Ectodermal cell (in vitro differentiated cells): ENCODE measurements around the gene MTHFSD.

Experiments
- H3K27ac ChIP-seq: 2 replicates; pipeline ENCODE4 v1.7.0; 2013; ENCODE audit warnings: mild to moderate bottlenecking, low read depth, low read length; ENCODE audit not compliant: insufficient read depth, poor library complexity, severe bottlenecking
- H3K27me3 ChIP-seq: 2 replicates; pipeline ENCODE4 v1.7.0; 2013; ENCODE audit warnings: mild to moderate bottlenecking, low read length; ENCODE audit not compliant: insufficient read depth, control insufficient read depth, poor library complexity, severe bottlenecking
- H3K36me3 ChIP-seq: one replicate; pipeline ENCODE4 v1.7.0; 2013; ENCODE audit warnings: low read length; ENCODE audit not compliant: control insufficient read depth, insufficient read depth
- H3K4me1 ChIP-seq: one replicate; pipeline ENCODE4 v1.7.0; 2013; ENCODE audit warnings: low read length; ENCODE audit not compliant: control insufficient read depth, insufficient read depth
- H3K4me3 ChIP-seq: 2 replicates; pipeline ENCODE4 v1.7.0; 2013; ENCODE audit warnings: low read depth, low read length, control low read depth; ENCODE audit not compliant: insufficient read depth
- H3K9me3 ChIP-seq: 2 replicates; pipeline ENCODE4 v1.7.0; 2013; ENCODE audit warnings: mild to moderate bottlenecking, low read length, moderate library complexity; ENCODE audit not compliant: control insufficient read depth
- WGBS, 2 experiments: methylation state at CpG; one replicate each; pipeline ENCODE4 v1.1.7; 2013; ENCODE audit warnings: missing lambda C conversion rate in 2 of 2; 5-methylcytosine and 5-hydroxymethylcytosine counted together

The MTHFSD gene

GRCh38 chr16:86581458-86581857 is 26.4 kb upstream of the MTHFSD start:
- Histone ChIP-seq H3K9me3 (no peaks in the 10 kb centered on the region), H3K4me1 (peaks cover 11% of the 10 kb centered on the region), H3K27ac (no peak overlapping the region), H3K4me3 (no peak overlapping the region), H3K36me3 (no peaks in the 10 kb centered on the region), H3K27me3 (peaks cover 65% of the 10 kb centered on the region)
- WGBS, 2 experiments: 84% methylated on average over 4 of the region's 4 CpGs

DNA sequence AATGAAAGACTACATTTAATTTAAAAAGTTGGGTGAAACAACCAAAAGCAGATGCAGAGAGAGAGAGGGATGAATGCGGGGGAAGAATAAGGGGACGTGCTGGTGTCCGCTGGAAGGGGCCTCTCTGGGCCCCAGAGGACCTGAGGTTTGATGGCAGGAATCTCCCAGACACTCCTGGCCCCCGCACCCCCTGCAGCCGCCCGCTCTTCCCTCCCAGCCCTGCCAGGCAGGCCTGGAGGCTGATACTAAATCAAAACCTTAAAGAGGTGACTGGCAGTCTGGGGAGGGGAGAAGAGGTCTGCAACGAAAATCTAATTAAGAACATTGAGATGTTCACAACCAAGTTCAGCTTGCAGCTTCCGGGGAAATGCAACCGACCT is 25.7 kb upstream of the MTHFSD start:
- H3K27me3 ChIP-seq: peaks cover 72% of the 10 kb centered on the region
- H3K27ac ChIP-seq: no peak overlapping the region
- peaks cover 13% of the 10 kb centered on the region for H3K4me1 ChIP-seq
- no peaks in the 10 kb centered on the region for H3K9me3 ChIP-seq
- WGBS, 2 experiments: 77 to 85% methylated on average over 9 of the region's 9 CpGs
- no peaks in the 10 kb centered on the region for H3K36me3 ChIP-seq
- H3K4me3 ChIP-seq: no peak overlapping the region

DNA sequence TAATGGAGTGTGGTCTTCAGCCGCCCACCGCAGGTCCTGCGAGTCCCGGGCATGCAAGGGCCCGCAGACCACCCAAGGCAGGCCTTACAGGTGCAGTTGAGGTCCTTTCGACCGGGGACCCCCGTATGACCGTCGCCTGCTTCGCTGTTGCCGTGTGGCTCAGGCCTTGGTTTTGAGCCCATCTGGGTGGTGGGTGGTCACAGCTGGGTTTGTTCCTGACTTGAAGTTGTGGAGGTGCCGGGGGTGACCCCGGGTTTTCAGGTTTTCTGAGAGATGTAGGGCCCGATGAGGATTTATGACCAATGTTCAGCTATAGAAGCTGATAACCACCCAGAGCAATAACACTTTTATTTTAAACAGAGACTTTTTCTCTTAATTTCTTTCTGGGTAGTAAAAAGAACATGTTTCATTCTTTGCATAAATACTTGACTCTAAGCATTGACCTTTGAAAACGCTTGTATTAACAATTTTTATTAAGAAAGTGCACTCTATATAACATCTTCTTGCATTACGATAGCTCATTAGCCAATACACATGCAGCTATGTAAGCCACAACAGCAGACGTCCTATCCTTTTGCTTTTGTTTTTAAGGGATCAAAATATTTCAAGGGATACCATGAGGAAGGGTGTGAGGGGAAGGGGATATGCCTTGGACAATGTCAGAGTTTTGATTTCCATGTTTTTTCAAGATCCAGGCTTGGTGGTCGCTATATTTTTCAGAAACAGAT is 25.2 kb upstream of the MTHFSD start:
- peaks cover 77% of the 10 kb centered on the region for H3K27me3 ChIP-seq
- WGBS, 2 experiments: 75 to 81% methylated on average over 19 of the region's 19 CpGs
- H3K4me3 ChIP-seq: no peak overlapping the region
- H3K9me3 ChIP-seq: no peaks in the 10 kb centered on the region
- no peaks in the 10 kb centered on the region for H3K36me3 ChIP-seq
- H3K27ac ChIP-seq: no peak overlapping the region
- peaks cover 17% of the 10 kb centered on the region for H3K4me1 ChIP-seq

DNA sequence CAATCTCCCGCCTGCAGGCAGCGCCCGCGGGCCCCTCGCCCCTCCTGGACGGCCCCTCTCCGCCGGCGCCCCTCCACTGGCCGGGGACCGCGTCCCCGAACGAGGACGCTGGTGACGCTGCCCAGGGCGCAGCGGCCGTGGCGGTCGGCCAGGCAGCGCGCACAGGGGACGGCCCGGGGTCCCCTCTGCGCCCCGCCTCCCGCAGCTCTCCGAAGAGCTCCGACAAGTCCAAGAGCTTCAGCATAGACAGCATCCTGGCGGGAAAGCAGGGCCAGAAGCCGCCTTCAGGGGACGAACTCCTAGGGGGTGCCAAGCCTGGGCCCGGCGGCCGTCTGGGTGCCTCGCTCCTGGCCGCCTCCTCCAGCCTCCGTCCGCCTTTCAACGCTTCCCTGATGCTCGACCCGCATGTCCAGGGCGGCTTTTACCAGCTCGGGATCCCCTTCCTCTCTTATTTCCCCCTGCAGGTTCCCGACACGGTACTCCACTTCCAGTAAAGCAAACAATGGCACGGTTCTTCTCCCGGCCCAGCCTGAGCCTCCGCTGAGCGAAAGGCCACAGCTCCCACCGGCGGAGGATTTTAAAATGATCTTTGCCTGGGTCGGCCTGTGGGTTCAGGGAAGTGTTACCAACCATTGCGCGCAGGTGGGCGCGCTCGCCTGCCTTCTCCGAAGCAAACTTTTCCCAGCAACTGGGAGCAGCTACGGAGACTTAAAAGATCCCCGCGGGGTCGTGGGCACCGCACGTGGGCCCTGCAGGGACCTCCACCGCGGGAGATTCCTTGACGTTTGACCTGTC is 24.4 kb upstream of the MTHFSD start:
- H3K36me3 ChIP-seq: no peaks in the 10 kb centered on the region
- peaks cover 17% of the 10 kb centered on the region for H3K4me1 ChIP-seq
- H3K9me3 ChIP-seq: no peaks in the 10 kb centered on the region
- peaks cover 85% of the 10 kb centered on the region for H3K27me3 ChIP-seq
- H3K27ac ChIP-seq: no peak overlapping the region
- peak overlapping the region; percentile 39 for H3K4me3 ChIP-seq
- WGBS, 2 experiments: 7 to 10% methylated on average over 69 of the region's 69 CpGs

- no peaks in the 10 kb centered on the region for H3K36me3 ChIP-seq
- H3K4me3 ChIP-seq: peak overlapping the region; percentile 39
- peaks cover 17% of the 10 kb centered on the region for H3K4me1 ChIP-seq
- H3K27ac ChIP-seq: no peak overlapping the region
- no peaks in the 10 kb centered on the region for H3K9me3 ChIP-seq
- H3K27me3 ChIP-seq: peaks cover 92% of the 10 kb centered on the region
- WGBS, 2 experiments: 2% methylated on average over 69 of the region's 69 CpGs
These were observed 23.7 kb upstream of the MTHFSD start for GRCh38 chr16:86578611-86579267.

DNA sequence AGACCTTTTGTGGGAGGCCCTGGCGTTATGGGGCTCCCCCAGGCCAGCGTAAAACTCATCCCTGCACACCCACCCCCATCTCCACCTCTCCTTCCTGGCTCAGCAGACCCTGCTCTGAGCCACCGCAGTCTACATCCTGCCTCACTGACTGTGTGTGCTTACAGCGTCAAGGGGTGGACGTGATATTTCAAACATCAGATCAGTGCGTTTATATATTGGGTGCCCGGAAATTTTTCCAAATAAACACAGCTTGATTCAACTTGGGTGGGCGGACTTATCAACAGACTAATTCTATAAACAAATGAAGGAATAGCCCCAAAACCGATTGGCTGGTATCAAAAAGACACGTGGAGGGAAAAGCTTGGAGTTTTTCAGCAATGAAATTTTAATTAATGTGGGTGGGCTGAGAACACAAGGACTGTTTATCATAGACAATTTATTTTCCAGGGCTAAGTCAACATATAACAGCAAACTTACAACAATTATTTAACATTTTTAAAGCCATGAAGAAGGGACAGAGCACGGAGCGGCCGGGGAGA is 23.1 kb upstream of the MTHFSD start, which contains the start of gene FOXL1:
Gene FOXL1, plus strand, starts transcription at position 489 of the 539 bp plus-strand sequence. CDS start 175 bp downstream, outside the sequence.
- Histone ChIP-seq H3K4me3 (peak within 1 kb of the TSS; percentile 40), H3K27ac (no peak within 1 kb of the TSS), H3K36me3 (no peaks in the 10 kb centered on the region), H3K9me3 (no peaks in the 10 kb centered on the region), H3K27me3 (peaks cover 93% of the 10 kb centered on the region), H3K4me1 (peaks cover 17% of the 10 kb centered on the region)
- 14 to 24% methylated on average over 13 of the region's 13 CpGs for WGBS, 2 experiments

- H3K4me1 ChIP-seq: peaks cover 17% of the 10 kb centered on the region
- no peaks in the 10 kb centered on the region for H3K36me3 ChIP-seq
- H3K4me3 ChIP-seq: peak overlapping the region; percentile 40
- WGBS, 2 experiments: 9 to 13% methylated on average over 12 of the region's 12 CpGs
- no peaks in the 10 kb centered on the region for H3K9me3 ChIP-seq
- no peak overlapping the region for H3K27ac ChIP-seq
- H3K27me3 ChIP-seq: peaks cover 100% of the 10 kb centered on the region
These were observed 22.4 kb upstream of the MTHFSD start for GRCh38 chr16:86577314-86577971.

- Histone ChIP-seq H3K27ac (no peak overlapping the region), H3K36me3 (no peaks in the 10 kb centered on the region), H3K4me1 (peaks cover 17% of the 10 kb centered on the region), H3K27me3 (peaks cover 100% of the 10 kb centered on the region), H3K9me3 (no peaks in the 10 kb centered on the region), H3K4me3 (peak overlapping the region; percentile 40)
- 1 to 2% methylated on average over 32 to 33 of the region's 33 CpGs for WGBS, 2 experiments
These were observed 21.7 kb upstream of the MTHFSD start for GRCh38 chr16:86576591-86577313.

DNA sequence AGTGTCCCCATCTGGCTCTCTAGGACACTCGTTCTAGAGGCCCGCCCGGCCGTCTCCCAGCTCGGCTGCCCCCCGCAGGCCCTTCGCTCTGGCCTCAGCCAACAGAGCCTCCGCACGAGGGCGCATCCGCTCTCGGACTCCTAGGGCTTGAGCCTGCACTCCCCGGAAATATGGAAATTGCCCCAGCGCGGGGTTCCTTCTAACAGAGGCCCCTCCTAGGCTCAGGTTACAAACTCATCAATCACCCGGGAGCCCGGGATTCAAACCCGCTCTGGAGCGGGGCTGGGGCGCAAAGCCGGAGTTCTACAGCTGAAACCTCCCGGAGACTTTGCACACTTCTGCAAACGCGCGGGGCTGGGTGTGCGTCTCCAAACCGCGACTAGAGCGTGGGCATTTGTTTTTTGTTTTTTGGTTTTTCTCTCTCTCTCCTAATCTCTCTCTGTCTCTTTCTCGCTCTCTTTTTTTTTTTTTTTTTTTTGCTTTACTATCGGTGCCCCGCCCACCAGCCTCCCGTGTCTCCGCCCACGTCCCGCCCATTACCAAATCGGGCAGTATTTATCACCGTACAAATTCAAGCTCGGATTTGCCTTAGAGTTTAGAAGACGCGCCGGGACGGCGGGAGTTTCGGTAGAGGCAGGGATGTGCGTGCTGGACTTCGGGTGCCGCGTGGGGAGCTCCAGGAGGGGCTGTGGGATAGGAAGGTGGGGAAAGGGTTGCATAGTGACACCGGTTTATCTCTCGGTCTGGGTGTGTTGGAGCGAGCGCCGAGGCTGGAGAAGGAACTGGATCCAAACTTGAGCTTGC is 20.9 kb upstream of the MTHFSD start:
- H3K4me3 ChIP-seq: peak overlapping the region; percentile 40
- H3K27ac ChIP-seq: no peak overlapping the region
- H3K4me1 ChIP-seq: peaks cover 17% of the 10 kb centered on the region
- no peaks in the 10 kb centered on the region for H3K9me3 ChIP-seq
- H3K36me3 ChIP-seq: no peaks in the 10 kb centered on the region
- 0% methylated on average over 54 of the region's 54 CpGs for WGBS, 2 experiments
- peaks cover 100% of the 10 kb centered on the region for H3K27me3 ChIP-seq
